SK-N-SH (cell line): ENCODE results near the gene ASTL. TPM values are rescaled to one million over a fixed set of nuclear protein-coding genes. Genes with fewer than 3 reads are reported as not detected.

ENCODE experiments used
- CTCF ChIA-PET: fragments of 300-600, 350-600 bp; formaldehyde crosslinking; extraction: SDS; loops from one replicate; lab custom pipeline; 2021; lab: Yijun Ruan, JAX
- POLR2A ChIA-PET: fragments of 350-600 bp; sonication (Branson Sonifier 250); formaldehyde crosslinking; extraction: SDS; loops from one replicate; lab custom pipeline; 2020; ENCODE audit warnings: antibody characterized with exemption, inconsistent platforms; lab: Yijun Ruan, JAX
- DNase-seq: peaks from one replicate; pipeline ENCODE4 v3.0.0; 2012
- H2AFZ ChIP-seq: fragments of 200-600 bp; sonication (generic); 2 replicates; pipeline ENCODE4 v1.8.1; 2016; ENCODE audit warnings: antibody characterized with exemption, mild to moderate bottlenecking, low read depth
- H3F3A ChIP-seq: fragments of 200-600 bp; sonication (generic); replicated peaks from 2 replicates; pipeline ENCODE3; 2016; ENCODE audit warnings: antibody characterized with exemption, mild to moderate bottlenecking; ENCODE audit not compliant: insufficient read depth
- H3K27ac ChIP-seq, 2 experiments: fragments of 200-500 bp in 1 of 2; fragments of 200-600 bp in 1 of 2; sonication (Bioruptor generic) in 1 of 2; sonication (generic), shearing (Covaris generic) in 1 of 2; 2 replicates each; pipeline versions ENCODE4 v1.5.1 to v1.6.1; 2014 to 2016; ENCODE audit warnings: low read depth in 2 of 2, inconsistent platforms in 1 of 2, low read length in 1 of 2, mild to moderate bottlenecking in 1 of 2, mixed read lengths in 1 of 2
- H3K27me3 ChIP-seq: fragments of 200-600 bp; sonication (generic), shearing (Covaris generic); 2 replicates; pipeline ENCODE4 v1.6.1; 2016; ENCODE audit warnings: mixed run types; ENCODE audit not compliant: insufficient read depth
- H3K36me3 ChIP-seq, 2 experiments: fragments of 200-500 bp in 1 of 2; fragments of 200-600 bp in 1 of 2; sonication (Bioruptor generic) in 1 of 2; sonication (generic) in 1 of 2; replicated peaks in 1 of 2; 2 replicates each; pipeline versions ENCODE3 to v1.5.1; 2014 to 2016; ENCODE audit warnings: low read length in 1 of 2, mild to moderate bottlenecking in 1 of 2; ENCODE audit not compliant: insufficient read depth in 2 of 2, control insufficient read depth in 1 of 2
- H3K4me1 ChIP-seq, 2 experiments: fragments of 200-500 bp in 1 of 2; fragments of 200-600 bp in 1 of 2; sonication (Bioruptor generic) in 1 of 2; sonication (generic), shearing (Covaris generic) in 1 of 2; 2 replicates each; pipeline versions ENCODE4 v1.5.1 to v1.6.1; 2014 to 2016; ENCODE audit warnings: low read depth in 1 of 2, low read length in 1 of 2, mixed run types in 1 of 2; ENCODE audit not compliant: insufficient read depth in 2 of 2, control insufficient read depth in 1 of 2
- H3K4me2 ChIP-seq: fragments of 200-600 bp; sonication (generic), shearing (Covaris generic); 2 replicates; pipeline ENCODE4 v1.6.1; 2017; ENCODE audit warnings: mixed run types
- H3K4me3 ChIP-seq, 2 experiments: fragments of 200-500 bp in 1 of 2; fragments of 200-600 bp in 1 of 2; sonication (Bioruptor generic) in 1 of 2; sonication (generic), shearing (Covaris generic) in 1 of 2; 2 replicates each; pipeline versions ENCODE4 v1.5.1 to v1.8.1; 2014 to 2016; ENCODE audit warnings: low read depth in 2 of 2, inconsistent platforms in 1 of 2, low read length in 1 of 2, mild to moderate bottlenecking in 1 of 2, mixed read lengths in 1 of 2, moderate library complexity in 1 of 2
- H3K79me2 ChIP-seq: fragments of 200-600 bp; sonication (generic); 2 replicates; pipeline ENCODE4 v1.8.1; 2017; ENCODE audit warnings: mild to moderate bottlenecking; ENCODE audit not compliant: insufficient read depth
- H3K9ac ChIP-seq: fragments of 200-600 bp; sonication (generic); 2 replicates; pipeline ENCODE4 v1.6.1; 2017; ENCODE audit warnings: mixed run types
- H3K9me2 ChIP-seq: fragments of 200-600 bp; sonication (generic); 2 replicates; pipeline ENCODE4 v1.6.1; 2017; ENCODE audit warnings: mixed run types
- H3K9me3 ChIP-seq: fragments of 200-600 bp; sonication (generic); 2 replicates; pipeline ENCODE4 v1.6.1; 2017; ENCODE audit warnings: mixed run types, mild to moderate bottlenecking, moderate library complexity
- H4K20me1 ChIP-seq: fragments of 200-600 bp; sonication (generic); 2 replicates; pipeline ENCODE4 v1.6.1; 2017; ENCODE audit warnings: mild to moderate bottlenecking, mixed run types; ENCODE audit not compliant: insufficient read depth
- FOSL2 ChIP-seq: IDR thresholded peaks from 2 replicates; pipeline ENCODE4 v1.4.0; 2012; ENCODE audit warnings: low read depth, mild to moderate bottlenecking, moderate library complexity, borderline replicate concordance
- FOXJ3 ChIP-seq: sonication (generic); formaldehyde crosslinking; IDR thresholded peaks from 2 replicates; pipeline ENCODE4 v1.5.1; 2020; ENCODE audit warnings: mild to moderate bottlenecking, missing genetic modification reagents
- FOXM1 ChIP-seq: IDR thresholded peaks from 2 replicates; pipeline ENCODE4 v1.4.0; 2012; ENCODE audit warnings: low read depth, mild to moderate bottlenecking
- GABPA ChIP-seq: IDR thresholded peaks from 2 replicates; pipeline ENCODE4 v1.4.0; 2012; ENCODE audit warnings: low read depth, mild to moderate bottlenecking
- GATA2 ChIP-seq: sonication (generic); formaldehyde crosslinking; IDR thresholded peaks from 2 replicates; pipeline ENCODE4 v1.5.0; 2020; ENCODE audit warnings: mild to moderate bottlenecking, missing genetic modification reagents
- IRF3 ChIP-seq: fragments of 150-350 bp; IDR thresholded peaks from 2 replicates; pipeline ENCODE4 v1.6.1; 2016; ENCODE audit warnings: mild to moderate bottlenecking, low read depth, low read length
- MAX ChIP-seq: IDR thresholded peaks from 2 replicates; pipeline ENCODE4 v1.4.0; 2012; ENCODE audit warnings: low read depth
- MXI1 ChIP-seq: IDR thresholded peaks from 2 replicates; pipeline ENCODE4 v1.6.1; 2012; ENCODE audit warnings: mild to moderate bottlenecking, low read depth, low read length, improper control_type of control experiment
- NFIC ChIP-seq: IDR thresholded peaks from 2 replicates; pipeline ENCODE4 v1.4.0; 2012; ENCODE audit warnings: borderline replicate concordance
- NRF1 ChIP-seq: IDR thresholded peaks from 2 replicates; pipeline ENCODE4 v1.6.1; 2012; ENCODE audit warnings: low read depth, mild to moderate bottlenecking, low read length
- PBX3 ChIP-seq: IDR thresholded peaks from 2 replicates; pipeline ENCODE4; 2012
- RCOR1 ChIP-seq: fragments of 150-350 bp; IDR thresholded peaks from 2 replicates; pipeline ENCODE4 v1.6.1; 2017; ENCODE audit warnings: antibody characterized with exemption, low read length
- REST ChIP-seq: IDR thresholded peaks from 2 replicates; pipeline ENCODE4 v1.6.1; 2012; ENCODE audit warnings: mild to moderate bottlenecking, low read depth, low read length, moderate library complexity
- SMC3 ChIP-seq: IDR thresholded peaks from 2 replicates; pipeline ENCODE4 v1.6.1; 2012; ENCODE audit warnings: low read depth, low read length, improper control_type of control experiment
- TCF12 ChIP-seq: IDR thresholded peaks from 2 replicates; pipeline ENCODE4 v1.4.0; 2012
- YY1 ChIP-seq: IDR thresholded peaks from 2 replicates; pipeline ENCODE4 v1.4.0; 2012; ENCODE audit warnings: low read depth, mild to moderate bottlenecking
- WGBS: methylation state at CpG from one replicate; pipeline ENCODE4 v1.1.6; 2017; ENCODE audit warnings: low lambda C conversion rate; 5-methylcytosine and 5-hydroxymethylcytosine counted together
- polyA plus RNA-seq, 3 experiments: library from polyadenylated mRNA; depleted of rRNA; stranded (reverse); fragments of >200 nt; gene quantifications; 2 replicates each; pipeline ENCODE4 v1.2.3, GENCODE V29; 2012

ASTL gene
- polyA plus RNA-seq, 1 of the 3 experiments (the other 2 are of a cell fraction): not detected

GRCh38 chr2:96121414-96121813 lies 16.9 kb downstream of the ASTL start:
- Histone ChIP-seq H3K4me2 (no peak overlapping the region), H3K9ac (no peak overlapping the region), H3F3A (no peaks in the 10 kb centered on the region), H4K20me1 (no peaks in the 10 kb centered on the region), H3K27ac (no peak overlapping the region), H3K27me3 (no peaks in the 10 kb centered on the region; the same call in 1 of the 2 replicates), H3K4me3 (no peak overlapping the region), H3K9me2 (no peaks in the 10 kb centered on the region), H3K4me1 (peaks cover 0 to 12% of the 10 kb centered on the region in 2 experiments; a peak in 1 of 4 replicates), H2AFZ (no peak overlapping the region), H3K9me3 (no peaks in the 10 kb centered on the region), H3K79me2 (no peaks in the 10 kb centered on the region), H3K36me3 (no peaks in the 10 kb centered on the region)
- 74% methylated on average over 4 of the region's 4 CpGs for WGBS
- CTCF ChIA-PET: interaction anchor here (1.8 to 8.0 kb wide), 2 partner anchors 53 to 99 kb away, joined by 4 to 101 read pairs; no protein-coding TSS in a partner anchor
- TF ChIP-seq TCF12 (no peak), FOXM1 (no peak), FOSL2 (no peak), MXI1 (no peak), IRF3 (no peak), MAX (no peak), SMC3 (no peak), GABPA (no peak), NFIC (no peak), REST (no peak), FOXJ3 (CRISPR knock-in tag) (no peak), RCOR1 (no peak), GATA2 (CRISPR knock-in tag) (no peak), NRF1 (no peak), PBX3 (no peak), YY1 (no peak)
- DNase-seq: no peak
- POLR2A ChIA-PET: no interaction called here
